ENCODE data around the gene ME1. TPM values are rescaled to one million over a fixed set of nuclear protein-coding genes. Genes with fewer than 3 reads are reported as not detected.
"Not testable (repeated sequence)": the region's sequence is repeated elsewhere in the genome, so short reads cannot be mapped to it uniquely, and the experiment has no call there.

Gene ME1
- total and polyA plus RNA-seq, 8 donors: 5.2 to 31.7 (median 12.7) TPM

GRCh38 chr6:83459663-83460062 is 28.8 kb upstream of the ME1 start:
- H3K27me3 ChIP-seq: no peaks in the 10 kb centered on the region
- no peak for TF ChIP-seq POLR2A (IDR thresholded peaks at IDR 0.05)
- TF ChIP-seq EP300 (IDR thresholded peaks at IDR 0.05): no peak
- TF ChIP-seq POLR2AphosphoS5 (IDR thresholded peaks at IDR 0.05): no peak
- no peak for TF ChIP-seq CTCF (IDR thresholded peaks at IDR 0.05)
- H3K4me3 ChIP-seq: no peak overlapping the region
- no peak overlapping the region for H3K27ac ChIP-seq
- H3K4me1 ChIP-seq: no peaks in the 10 kb centered on the region
- DNase-seq: no peak
- no peaks in the 10 kb centered on the region for H3K9me3 ChIP-seq
- intact Hi-C loops (cut with DNase I; ENCODE audit: low total_unique reads): no loop called here
- no peaks in the 10 kb centered on the region for H3K36me3 ChIP-seq

DNA sequence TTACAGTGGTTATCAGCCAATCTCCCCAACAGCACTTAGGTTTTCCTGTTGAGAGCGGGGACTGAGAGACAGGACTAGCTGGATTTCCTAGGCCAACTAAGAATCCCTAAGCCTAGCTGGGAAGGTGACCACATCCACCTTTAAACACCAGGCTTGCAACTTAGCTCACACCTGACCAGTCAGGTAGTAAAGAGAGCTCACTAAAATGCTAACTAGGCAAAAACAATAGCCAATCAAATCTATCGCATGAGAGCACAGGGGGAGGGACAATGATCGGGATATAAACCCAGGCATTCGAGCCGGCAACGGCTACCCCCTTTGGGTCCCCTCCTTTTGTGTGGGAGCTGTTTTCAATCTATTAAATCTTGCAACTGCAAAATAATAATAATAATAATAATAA is 19.2 kb upstream of the ME1 start:
- H3K4me1 ChIP-seq; intact Hi-C loops (cut with DNase I; ENCODE audit: low total_unique reads); H3K4me3 ChIP-seq; H3K36me3 ChIP-seq; H3K27ac ChIP-seq; H3K9me3 ChIP-seq; H3K27me3 ChIP-seq; DNase-seq: not testable (repeated sequence)
- WGBS, 5 donors: 91 to 98% (median 97%) methylated on average over 6 of the region's 6 CpGs

DNA sequence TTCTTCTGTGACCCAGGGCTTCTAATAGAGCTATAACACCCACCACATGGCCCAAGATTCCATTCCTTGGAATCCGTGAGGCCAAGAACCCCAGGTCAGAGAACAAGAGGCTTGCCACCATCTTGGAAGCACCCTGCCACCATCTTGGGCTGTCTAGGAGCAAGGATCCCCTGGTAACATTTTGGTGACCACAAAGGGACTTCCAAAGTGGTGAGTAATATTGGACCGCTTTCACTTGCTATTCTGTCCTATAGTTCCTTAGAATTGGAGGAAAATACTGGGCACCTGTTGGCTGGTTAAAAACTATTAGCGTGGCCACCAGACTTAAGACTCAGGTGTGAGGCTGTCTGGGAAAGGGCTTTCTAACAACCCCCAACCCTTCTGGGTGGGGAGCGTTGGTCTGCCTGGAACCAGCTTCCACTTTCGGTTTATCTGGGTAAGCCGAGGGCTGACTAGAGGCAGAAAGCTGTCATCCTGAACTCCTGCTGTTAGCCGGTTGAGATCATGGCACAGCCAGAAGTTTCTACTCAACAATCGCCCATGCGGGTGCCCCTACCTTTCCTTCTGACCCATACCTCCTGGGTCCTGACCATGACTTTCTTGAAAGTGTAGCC is 13.3 kb upstream of the ME1 start:
- H3K27ac ChIP-seq; H3K36me3 ChIP-seq; DNase-seq; H3K27me3 ChIP-seq; H3K4me1 ChIP-seq; H3K4me3 ChIP-seq; H3K9me3 ChIP-seq; intact Hi-C loops (cut with DNase I; ENCODE audit: low total_unique reads): not testable (repeated sequence)
- WGBS, 5 donors: 88 to 96% (median 95%) methylated on average over 8 to 9 of the region's 9 CpGs

GRCh38 chr6:83443516-83443915 is 12.7 kb upstream of the ME1 start:
- WGBS, 5 donors: 84 to 93% (median 91%) methylated on average over 4 of the region's 4 CpGs
- H3K4me1 ChIP-seq: no peaks in the 10 kb centered on the region
- no peak for TF ChIP-seq POLR2A (IDR thresholded peaks at IDR 0.05)
- no peak for TF ChIP-seq POLR2AphosphoS5 (IDR thresholded peaks at IDR 0.05)
- no peak for TF ChIP-seq EP300 (IDR thresholded peaks at IDR 0.05)
- TF ChIP-seq CTCF (IDR thresholded peaks at IDR 0.05): no peak
- intact Hi-C loops (cut with DNase I; ENCODE audit: low total_unique reads): no loop called here
- no peak for DNase-seq
- no peaks in the 10 kb centered on the region for H3K9me3 ChIP-seq
- no peak overlapping the region for H3K27ac ChIP-seq
- no peaks in the 10 kb centered on the region for H3K27me3 ChIP-seq
- H3K36me3 ChIP-seq: no peaks in the 10 kb centered on the region
- H3K4me3 ChIP-seq: no peak overlapping the region

GRCh38 chr6:83442752-83443151 is 11.9 kb upstream of the ME1 start:
- intact Hi-C loops (cut with DNase I; ENCODE audit: low total_unique reads): no loop called here
- Histone ChIP-seq H3K4me3 (no peak overlapping the region), H3K36me3 (no peaks in the 10 kb centered on the region), H3K27ac (no peak overlapping the region), H3K27me3 (no peaks in the 10 kb centered on the region), H3K9me3 (no peaks in the 10 kb centered on the region), H3K4me1 (no peaks in the 10 kb centered on the region)
- WGBS, 5 donors: 69 to 88% (median 77%) methylated on average over 2 of the region's 2 CpGs
- no peak for DNase-seq
- TF ChIP-seq EP300 (IDR thresholded peaks at IDR 0.05) (no peak), CTCF (IDR thresholded peaks at IDR 0.05) (no peak), POLR2A (IDR thresholded peaks at IDR 0.05) (no peak), POLR2AphosphoS5 (IDR thresholded peaks at IDR 0.05) (no peak)

Measured in stomach (tissue), 9 donors.